DMS53 (cell line): ENCODE measurements around the gene LIMK1.

Experiments used
- DNase-seq: peaks from one replicate; lab custom pipeline; 2025; lab: John Stamatoyannopoulos, UW

The LIMK1 gene

GRCh38 chr7:74056096-74056915 is 27.3 kb upstream of the LIMK1 start:
- no peak for DNase-seq

- no peak for DNase-seq
Measured at GRCh38 chr7:74057216-74057925, 26.2 kb upstream of the LIMK1 start.

- DNase-seq = no peak
Measured at GRCh38 chr7:74057987-74058386, 25.6 kb upstream of the LIMK1 start.

GRCh38 chr7:74058486-74058885 is 25.1 kb upstream of the LIMK1 start:
- DNase-seq = no peak

GRCh38 chr7:74059037-74059436 is 24.6 kb upstream of the LIMK1 start:
- no peak for DNase-seq

- DNase-seq = peak; percentile 57
Measured at GRCh38 chr7:74059681-74060588, 23.7 kb upstream of the LIMK1 start.

- DNase-seq = peak; percentile 94
Measured at GRCh38 chr7:74061840-74062539, 21.6 kb upstream of the LIMK1 start.

- DNase-seq = no peak
Measured at GRCh38 chr7:74063223-74063641, 20.4 kb upstream of the LIMK1 start.

DNA sequence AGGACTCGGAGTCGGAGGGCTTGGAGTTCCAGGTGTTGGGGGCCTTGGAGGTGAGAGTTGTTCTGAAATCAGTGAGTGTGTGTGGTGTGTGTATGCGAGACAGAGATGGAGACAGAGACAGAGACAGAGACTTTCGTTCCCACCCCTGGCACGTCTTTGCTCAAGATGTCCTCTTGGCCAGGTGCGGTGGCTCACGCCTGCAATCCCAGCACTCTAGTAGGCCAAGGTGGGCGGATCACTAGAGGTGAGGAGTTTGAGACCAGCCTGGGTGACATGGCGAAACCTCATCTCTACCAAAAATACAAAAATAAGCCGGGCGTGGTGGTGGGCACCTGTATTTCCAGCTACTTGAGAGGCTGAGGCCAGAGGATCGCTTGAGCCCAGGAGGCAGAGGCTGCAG is 20.0 kb upstream of the LIMK1 start:
- DNase-seq = no peak

- no peak for DNase-seq
Measured at GRCh38 chr7:74064696-74065095, 18.9 kb upstream of the LIMK1 start.

- DNase-seq = no peak
Measured at GRCh38 chr7:74066626-74067025, 17.0 kb upstream of the LIMK1 start.

GRCh38 chr7:74068378-74069085 is 15.1 kb upstream of the LIMK1 start:
- DNase-seq = no peak

GRCh38 chr7:74069086-74069541 is 14.5 kb upstream of the LIMK1 start:
- no peak for DNase-seq

DNA sequence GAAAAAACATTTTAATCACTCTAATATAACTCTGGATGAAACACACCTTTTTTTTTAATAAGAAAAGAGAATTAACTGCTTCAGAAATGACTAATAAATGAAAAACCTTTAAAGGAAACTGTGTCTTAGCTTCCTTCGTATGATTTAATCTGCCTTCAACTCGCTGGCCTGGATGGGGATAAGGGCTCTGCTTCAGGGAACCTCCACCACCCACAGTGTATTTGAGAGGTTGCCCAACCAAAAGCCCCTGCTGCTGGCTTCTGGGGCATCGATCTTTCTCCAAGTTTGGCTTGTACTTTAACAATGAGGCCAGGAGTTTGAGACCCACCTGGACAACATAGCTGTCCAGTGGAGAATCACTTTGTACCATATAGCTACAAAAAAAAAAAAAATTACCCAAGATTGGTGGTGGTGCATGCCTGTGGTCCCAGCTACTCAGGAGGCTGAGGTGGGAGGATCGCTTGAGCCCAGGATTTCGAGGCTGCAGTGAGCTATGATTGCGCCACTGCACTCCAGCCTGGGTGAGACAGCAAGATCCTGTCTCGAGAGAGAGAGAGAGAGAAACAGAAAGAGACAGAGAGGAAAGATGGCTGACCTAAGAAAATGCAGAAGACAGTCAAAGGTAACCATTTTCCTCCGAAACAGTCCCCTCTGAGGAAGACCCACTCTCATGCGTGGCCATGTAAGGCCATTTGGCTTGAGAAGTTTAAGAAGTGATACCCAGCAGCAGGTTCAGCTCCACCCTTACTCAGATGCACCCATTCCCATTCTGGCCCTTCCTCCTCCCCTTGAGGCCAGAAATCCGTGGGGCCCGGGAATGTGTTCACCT is 13.6 kb upstream of the LIMK1 start:
- DNase-seq = no peak

DNA sequence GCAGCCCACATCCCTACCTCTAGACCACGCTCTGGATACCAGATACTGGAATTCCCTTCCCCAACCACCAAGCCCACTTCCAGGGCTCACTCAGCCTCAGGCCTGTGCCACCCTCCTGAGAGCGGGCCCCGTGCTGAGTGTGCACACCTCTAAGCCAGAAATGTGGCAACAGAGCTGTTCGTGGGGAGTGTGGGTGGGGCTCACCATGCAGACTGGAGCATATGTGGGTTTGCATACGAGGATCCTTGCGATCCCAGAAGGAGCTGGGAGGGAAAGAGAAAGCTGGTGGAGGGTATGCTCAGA is 13.0 kb upstream of the LIMK1 start:
- no peak for DNase-seq

DNA sequence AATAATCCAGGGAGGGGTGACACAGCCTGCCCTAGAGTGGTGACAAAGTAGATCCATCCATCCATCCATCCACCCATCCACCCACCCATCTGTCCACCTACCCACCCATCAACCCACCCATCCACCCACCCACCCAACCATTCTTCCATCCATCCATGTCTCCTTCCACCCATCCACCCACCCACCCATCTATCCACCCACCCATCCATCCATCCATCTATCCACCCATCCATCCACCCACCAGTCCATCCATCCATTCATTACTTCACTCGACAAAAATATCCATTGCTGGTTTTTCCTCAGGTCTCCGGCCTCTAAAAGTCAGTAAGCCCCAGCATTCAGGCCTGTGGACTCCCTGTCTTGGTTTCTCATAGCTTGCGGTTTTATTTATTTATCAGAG is 12.5 kb upstream of the LIMK1 start:
- DNase-seq = no peak

DNA sequence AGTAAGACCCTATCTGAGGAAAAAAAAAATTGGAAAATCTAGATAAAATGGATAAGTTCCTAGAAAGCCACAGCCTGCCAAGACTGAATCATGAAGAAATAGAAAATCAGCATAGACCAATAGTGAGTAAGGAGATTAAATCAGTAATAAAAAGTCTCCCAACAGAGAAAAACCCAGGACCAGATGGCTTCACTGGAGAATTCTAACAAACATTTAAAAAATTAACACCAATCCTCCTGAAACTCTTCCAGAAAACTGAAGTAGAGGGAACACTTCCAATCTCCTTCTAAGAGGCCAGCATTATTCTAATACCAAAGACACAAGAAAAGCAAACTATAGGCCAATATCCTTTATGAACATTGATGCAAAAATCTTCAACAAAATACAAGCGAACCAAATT is 8.8 kb upstream of the LIMK1 start:
- no peak for DNase-seq

- no peak for DNase-seq
Measured at GRCh38 chr7:74078461-74078860, 5.1 kb upstream of the LIMK1 start.

- peak; percentile 45 for DNase-seq
Measured at GRCh38 chr7:74082770-74083116, 861 bp upstream of the LIMK1 start.

GRCh38 chr7:74083928-74084721 is 521 bp downstream of the LIMK1 start:
- DNase-seq = peak; percentile 91
